HEK293 (cell line): Measurements from ENCODE around the gene CACNA1E.

Experiments
- CTCF ChIA-PET: fragments of 350-600 bp; formaldehyde crosslinking; extraction: SDS; loops from one replicate; lab custom pipeline; 2021; ENCODE audit warnings: antibody characterized with exemption; lab: Yijun Ruan, JAX
- POLR2A ChIA-PET: fragments of 300-600 bp; formaldehyde crosslinking; extraction: SDS; loops from one replicate; lab custom pipeline; 2020; ENCODE audit warnings: antibody characterized with exemption, inconsistent platforms; lab: Yijun Ruan, JAX
- H3K27ac ChIP-seq: fragments of 200-500 bp; sonication (Bioruptor generic); 2 replicates; pipeline ENCODE4 v1.5.1; 2014; ENCODE audit warnings: low read depth, low read length, control low read depth, inconsistent platforms; ENCODE audit errors: extremely low read depth
- H3K36me3 ChIP-seq, 2 experiments: fragments of 200-500 bp in 1 of 2; sonication (Bioruptor generic) in 1 of 2; 1 replicate in 1 of 2; 2 replicates in 1 of 2; pipeline ENCODE4 v1.5.1; 2014 to 2017; ENCODE audit warnings: inconsistent platforms in 2 of 2, low read length in 2 of 2; ENCODE audit not compliant: control insufficient read depth in 2 of 2, insufficient read depth in 1 of 2
- H3K4me1 ChIP-seq: fragments of 200-500 bp; sonication (Bioruptor generic); 2 replicates; pipeline ENCODE4 v1.5.1; 2014; ENCODE audit warnings: mild to moderate bottlenecking, low read length, inconsistent platforms; ENCODE audit not compliant: control insufficient read depth, insufficient read depth
- H3K4me3 ChIP-seq: 2 replicates; pipeline ENCODE4 v1.5.1; 2011; ENCODE audit warnings: low read depth, mild to moderate bottlenecking, control low read depth, low read length, moderate library complexity
- H3K9me3 ChIP-seq: fragments of 200-500 bp; sonication (Bioruptor generic); 2 replicates; pipeline ENCODE4 v1.5.1; 2014; ENCODE audit warnings: low read depth, low read length, inconsistent platforms; ENCODE audit not compliant: control insufficient read depth, insufficient read depth
- EGR2 ChIP-seq: fragments of 450-650 bp; formaldehyde crosslinking; IDR thresholded peaks from 2 replicates; pipeline ENCODE4 v1.5.1; 2016; ENCODE audit warnings: low read depth, missing biosample characterization, missing genetic modification characterization
- GLIS2 ChIP-seq: fragments of 450-650 bp; formaldehyde crosslinking; IDR thresholded peaks from 2 replicates; pipeline ENCODE4 v1.5.1; 2016; ENCODE audit warnings: missing biosample characterization, missing genetic modification characterization
- HOXC10 ChIP-seq: sonication (generic); formaldehyde crosslinking; IDR thresholded peaks from 2 replicates; pipeline ENCODE4 v1.8.1; 2023; ENCODE audit warnings: mild to moderate bottlenecking, missing genetic modification reagents
- IKZF3 ChIP-seq: fragments of 450-650 bp; IDR thresholded peaks from 2 replicates; pipeline ENCODE4 v1.5.0; 2018; ENCODE audit warnings: missing biosample characterization, mild to moderate bottlenecking, missing genetic modification characterization, moderate library complexity
- MEIS1 ChIP-seq: sonication (generic); formaldehyde crosslinking; IDR thresholded peaks from 2 replicates; pipeline ENCODE4 v1.8.1; 2022; ENCODE audit warnings: missing genetic modification reagents, mild to moderate bottlenecking, borderline replicate concordance
- MZF1 ChIP-seq: fragments of 450-650 bp; formaldehyde crosslinking; IDR thresholded peaks from 2 replicates; pipeline ENCODE4 v1.5.1; 2017; ENCODE audit warnings: missing biosample characterization, missing genetic modification characterization, borderline replicate concordance
- PRDM6 ChIP-seq: fragments of 450-650 bp; formaldehyde crosslinking; IDR thresholded peaks from 2 replicates; pipeline ENCODE4 v1.5.1; 2017; ENCODE audit warnings: missing biosample characterization, missing genetic modification characterization
- RBAK ChIP-seq: fragments of 450-650 bp; formaldehyde crosslinking; IDR thresholded peaks from 2 replicates; pipeline ENCODE4 v1.5.1; 2016; ENCODE audit warnings: missing biosample characterization, missing genetic modification characterization
- SP2 ChIP-seq: fragments of 450-650 bp; formaldehyde crosslinking; IDR thresholded peaks from 2 replicates; pipeline ENCODE4 v1.5.1; 2016; ENCODE audit warnings: missing biosample characterization, missing genetic modification characterization
- TRIM28 ChIP-seq: IDR thresholded peaks from 2 replicates; pipeline ENCODE4 v1.6.1; 2011; ENCODE audit warnings: low read length, control low read depth, borderline replicate concordance
- YY1 ChIP-seq: fragments of 450-650 bp; formaldehyde crosslinking; IDR thresholded peaks from 2 replicates; pipeline ENCODE4 v1.5.1; 2018; ENCODE audit warnings: missing biosample characterization, missing genetic modification characterization
- ZFHX2 ChIP-seq: fragments of 450-650 bp; formaldehyde crosslinking; conservative IDR thresholded peaks from 2 replicates; pipeline ENCODE4 v1.5.1; 2016; ENCODE audit warnings: missing biosample characterization, missing genetic modification characterization
- ZNF114 ChIP-seq: fragments of 450-650 bp; formaldehyde crosslinking; IDR thresholded peaks from 2 replicates; pipeline ENCODE4 v1.5.0; 2017; ENCODE audit warnings: missing biosample characterization, missing genetic modification characterization
- ZNF16 ChIP-seq: fragments of 450-650 bp; formaldehyde crosslinking; IDR thresholded peaks from 2 replicates; pipeline ENCODE4 v1.5.1; 2016; ENCODE audit warnings: low read depth, missing biosample characterization, missing genetic modification characterization
- ZNF266 ChIP-seq: fragments of 450-650 bp; formaldehyde crosslinking; IDR thresholded peaks from 2 replicates; pipeline ENCODE4 v1.5.1; 2016; ENCODE audit warnings: missing biosample characterization, missing genetic modification characterization, low read depth
- ZNF280C ChIP-seq: fragments of 450-650 bp; formaldehyde crosslinking; IDR thresholded peaks from 2 replicates; pipeline ENCODE4 v1.5.1; 2016; ENCODE audit warnings: missing biosample characterization, missing genetic modification characterization
- ZNF426 ChIP-seq: fragments of 450-650 bp; formaldehyde crosslinking; IDR thresholded peaks from 2 replicates; pipeline ENCODE4 v1.5.1; 2017; ENCODE audit warnings: missing biosample characterization, missing genetic modification characterization, mild to moderate bottlenecking, inconsistent platforms, moderate library complexity
- ZNF433 ChIP-seq: fragments of 450-650 bp; formaldehyde crosslinking; IDR thresholded peaks from 2 replicates; pipeline ENCODE4 v1.5.1; 2016; ENCODE audit warnings: missing biosample characterization, missing genetic modification characterization, low read depth
- ZNF449 ChIP-seq: fragments of 450-650 bp; formaldehyde crosslinking; IDR thresholded peaks from 2 replicates; pipeline ENCODE4 v1.5.1; 2017; ENCODE audit warnings: missing biosample characterization, mild to moderate bottlenecking, missing genetic modification characterization, moderate library complexity
- ZNF530 ChIP-seq: fragments of 450-650 bp; formaldehyde crosslinking; IDR thresholded peaks from 2 replicates; pipeline ENCODE4 v1.5.1; 2016; ENCODE audit warnings: low read depth, missing biosample characterization, missing genetic modification characterization
- ZNF645 ChIP-seq: fragments of 450-650 bp; formaldehyde crosslinking; IDR thresholded peaks from 2 replicates; pipeline ENCODE4; 2016; ENCODE audit warnings: missing biosample characterization, missing genetic modification characterization
- ZNF670 ChIP-seq: fragments of 450-650 bp; formaldehyde crosslinking; IDR thresholded peaks from 2 replicates; pipeline ENCODE4 v1.5.1; 2016; ENCODE audit warnings: missing biosample characterization, missing genetic modification characterization, low read depth
- ZNF701 ChIP-seq: fragments of 450-650 bp; formaldehyde crosslinking; IDR thresholded peaks from 2 replicates; pipeline ENCODE4 v1.5.1; 2016; ENCODE audit warnings: missing biosample characterization, missing genetic modification characterization
- ZNF792 ChIP-seq: fragments of 450-650 bp; formaldehyde crosslinking; IDR thresholded peaks from 2 replicates; pipeline ENCODE4 v1.5.1; 2016; ENCODE audit warnings: missing biosample characterization, missing genetic modification characterization
- ZNF843 ChIP-seq: fragments of 450-650 bp; formaldehyde crosslinking; IDR thresholded peaks from 2 replicates; pipeline ENCODE4 v1.5.1; 2016; ENCODE audit warnings: missing biosample characterization, missing genetic modification characterization

The CACNA1E gene

GRCh38 chr1:181496759-181497158 is 13.4 kb downstream of the CACNA1E start:
- CTCF ChIA-PET = interaction anchor here (0.6 to 1.6 kb wide), 3 partner anchors 10 to 308 kb away, joined by 3 to 5 read pairs (median 4); no protein-coding TSS in a partner anchor
- no peak overlapping the region for H3K4me3 ChIP-seq

DNA sequence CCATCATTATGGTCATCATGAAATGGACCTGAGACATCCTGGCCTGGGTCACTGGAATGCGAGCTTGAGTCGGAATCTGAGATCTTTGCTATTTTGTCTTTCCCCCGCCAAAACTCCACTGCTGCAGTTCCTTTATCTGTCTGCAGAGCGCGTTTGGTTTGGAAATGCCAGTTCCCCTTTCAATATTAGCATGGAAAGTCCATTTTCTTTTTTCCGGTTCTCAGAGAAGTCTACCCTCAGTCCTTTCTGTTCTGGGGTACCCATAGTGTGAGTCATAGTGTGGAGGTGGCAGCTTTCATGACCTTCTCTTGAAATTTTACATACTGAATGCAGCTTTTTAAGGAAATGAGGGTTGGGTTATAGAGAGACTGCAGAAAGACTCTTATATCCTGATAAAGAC is 14.6 kb downstream of the CACNA1E start:
- no peaks in the 10 kb centered on the region for H3K4me1 ChIP-seq
- TF ChIP-seq ZNF670 (tag by site-specific recombination) (no peak), ZNF792 (tag by site-specific recombination) (no peak), ZNF449 (tag by site-specific recombination) (no peak), ZNF530 (no peak), TRIM28 (no peak), ZNF701 (tag by site-specific recombination) (no peak), ZNF426 (tag by site-specific recombination) (no peak), MZF1 (no peak), ZNF266 (tag by site-specific recombination) (no peak), YY1 (tag by site-specific recombination) (no peak), GLIS2 (tag by site-specific recombination) (no peak), ZNF16 (no peak), ZNF280C (no peak), PRDM6 (tag by site-specific recombination) (no peak)
- no peaks in the 10 kb centered on the region for H3K36me3 ChIP-seq
- H3K4me3 ChIP-seq = no peak overlapping the region
- H3K9me3 ChIP-seq = no peaks in the 10 kb centered on the region
- H3K27ac ChIP-seq = no peak overlapping the region
- ChIA-PET POLR2A (no interaction called here), CTCF (interaction anchor here (1.6 kb wide), 1 partner anchor 309 kb away, joined by 5 read pairs; no protein-coding TSS in a partner anchor)

More at GRCh38 chr1:181496759-181497158, 13.4 kb downstream of the CACNA1E start:
- Histone ChIP-seq H3K4me1 (no peaks in the 10 kb centered on the region), H3K9me3 (no peaks in the 10 kb centered on the region), H3K27ac (no peak overlapping the region), H3K36me3 (no peaks in the 10 kb centered on the region)
- TF ChIP-seq HOXC10 = no peak
- peak; percentile 85 for TF ChIP-seq ZFHX2 (tag by site-specific recombination)
- TF ChIP-seq RBAK (tag by site-specific recombination) = no peak
- no peak for TF ChIP-seq ZNF114
- TF ChIP-seq EGR2 (tag by site-specific recombination) = peak; percentile 72
- POLR2A ChIA-PET = no interaction called here

GRCh38 chr1:181499825-181500224 is 16.5 kb downstream of the CACNA1E start:
- CTCF ChIA-PET = no interaction called here
- POLR2A ChIA-PET = no interaction called here
- H3K27ac ChIP-seq = no peak overlapping the region
- no peak for TF ChIP-seq YY1 (tag by site-specific recombination)
- TF ChIP-seq ZNF280C = no peak
- no peak for TF ChIP-seq MEIS1 (CRISPR knock-in tag)
- TF ChIP-seq IKZF3 = no peak
- no peak for TF ChIP-seq ZNF843
- TF ChIP-seq SP2 = no peak
- TF ChIP-seq EGR2 (tag by site-specific recombination) = no peak
- TF ChIP-seq ZNF645 = no peak
- no peak for TF ChIP-seq ZNF433 (tag by site-specific recombination)

More at GRCh38 chr1:181499825-181500224, 16.5 kb downstream of the CACNA1E start:
- Histone ChIP-seq H3K36me3 (no peaks in the 10 kb centered on the region), H3K4me1 (no peaks in the 10 kb centered on the region), H3K9me3 (no peaks in the 10 kb centered on the region), H3K4me3 (no peak overlapping the region)
